Thoracic aorta (tissue), 2 donors: ENCODE measurements around the gene DROSHA. TPM values are rescaled to one million over a fixed set of nuclear protein-coding genes. Genes with fewer than 3 reads are reported as not detected.

Experiments
- ATAC-seq: fragments of 150-250 bp; one replicate; pipeline ENCODE4 v1.8.0; 2017; ENCODE audit warnings: low read depth; ENCODE audit not compliant: insufficient number of reproducible peaks, low FRiP score
- DNase-seq: peaks from one replicate; pipeline ENCODE4 v3.0.0-alpha.2; 2020; ENCODE audit warnings: low spot score
- H3K27ac ChIP-seq, 2 donors: fragments of 200-600 bp; sonication (generic); 1 replicate in 1 of 2; 2 replicates in 1 of 2; pipeline ENCODE4 v1.5.1; 2016; ENCODE audit warnings: mild to moderate bottlenecking in 2 of 2, moderate library complexity in 2 of 2
- H3K27me3 ChIP-seq: fragments of 200-600 bp; sonication (generic); replicated peaks from 2 replicates; pipeline ENCODE4 v1.6.0; 2016; ENCODE audit warnings: mild to moderate bottlenecking; ENCODE audit not compliant: insufficient read depth
- H3K36me3 ChIP-seq: fragments of 200-600 bp; sonication (generic); one replicate; pipeline ENCODE4 v1.5.1; 2016
- H3K4me1 ChIP-seq, 2 donors: fragments of 200-600 bp; sonication (generic); 1 replicate in 1 of 2; 2 replicates in 1 of 2; pipeline versions ENCODE4 v1.5.1 to v1.6.0; 2016; ENCODE audit warnings: low read depth in 2 of 2, mild to moderate bottlenecking in 1 of 2; ENCODE audit not compliant: control insufficient read depth in 1 of 2
- H3K4me3 ChIP-seq: fragments of 200-600 bp; sonication (generic); 2 replicates; pipeline ENCODE4 v1.5.1; 2016; ENCODE audit warnings: mild to moderate bottlenecking
- H3K9me3 ChIP-seq: fragments of 200-600 bp; sonication (generic); 2 replicates; pipeline ENCODE4 v1.5.1; 2016
- CTCF ChIP-seq: fragments of 200-600 bp; sonication (generic); IDR thresholded peaks from one replicate; pipeline ENCODE4 v1.5.1; 2019; ENCODE audit warnings: antibody characterized with exemption
- total RNA-seq, 2 donors: library from RNA; depleted of rRNA; stranded (reverse); fragments of >200 nt; gene quantifications; one replicate each; pipeline versions ENCODE4 v1.1.0 to v1.2.3, GENCODE V29; 2016

DROSHA gene
- total RNA-seq, 2 donors from 2014 or later, result 28.8 to 70.7 TPM

GRCh38 chr5:31537349-31537748 is 5.5 kb upstream of the DROSHA start:
- H3K27ac ChIP-seq, result no peak overlapping the region
- peaks cover 9 to 14% of the 10 kb centered on the region in 2 donors for H3K4me1 ChIP-seq
- no peaks in the 10 kb centered on the region for H3K27me3 ChIP-seq
- DNase-seq, result no peak
- ATAC-seq, result no peak
- no peak for TF ChIP-seq CTCF
- H3K4me3 ChIP-seq, result no peak overlapping the region
- H3K36me3 ChIP-seq, result peaks cover 25% of the 10 kb centered on the region
- H3K9me3 ChIP-seq, result no peaks in the 10 kb centered on the region

GRCh38 chr5:31536873-31537272 is 5.0 kb upstream of the DROSHA start:
- no peak for ATAC-seq
- no peak overlapping the region for H3K4me3 ChIP-seq
- no peak overlapping the region for H3K27ac ChIP-seq
- no peak for TF ChIP-seq CTCF
- no peaks in the 10 kb centered on the region for H3K9me3 ChIP-seq
- H3K27me3 ChIP-seq, result no peaks in the 10 kb centered on the region
- peaks cover 9 to 14% of the 10 kb centered on the region in 2 donors for H3K4me1 ChIP-seq
- DNase-seq, result no peak
- H3K36me3 ChIP-seq, result peaks cover 25% of the 10 kb centered on the region

GRCh38 chr5:31534527-31535046 is 2.7 kb upstream of the DROSHA start:
- no peak for TF ChIP-seq CTCF
- H3K36me3 ChIP-seq, result peaks cover 15% of the 10 kb centered on the region
- no peak for ATAC-seq
- no peak overlapping the region for H3K27ac ChIP-seq
- peaks cover 15 to 30% of the 10 kb centered on the region in 2 donors for H3K4me1 ChIP-seq
- H3K4me3 ChIP-seq, result no peak overlapping the region
- no peaks in the 10 kb centered on the region for H3K9me3 ChIP-seq
- no peaks in the 10 kb centered on the region for H3K27me3 ChIP-seq
- no peak for DNase-seq

GRCh38 chr5:31531543-31531887 is 378 bp downstream of the DROSHA start:
- ATAC-seq (no peak), DNase-seq (no peak)
- peaks cover 15 to 30% of the 10 kb centered on the region in 2 donors for H3K4me1 ChIP-seq
- H3K9me3 ChIP-seq, result no peaks in the 10 kb centered on the region
- peak overlapping the region; percentile 70 for H3K27ac ChIP-seq
- H3K4me3 ChIP-seq, result peak overlapping the region; percentile 93
- no peak for TF ChIP-seq CTCF
- H3K27me3 ChIP-seq, result no peaks in the 10 kb centered on the region
- H3K36me3 ChIP-seq, result peaks cover 26% of the 10 kb centered on the region

GRCh38 chr5:31530541-31531265 is 1.2 kb downstream of the DROSHA start:
- no peak for ATAC-seq
- Histone ChIP-seq H3K4me3 (peak overlapping the region; percentile 93), H3K9me3 (no peaks in the 10 kb centered on the region), H3K4me1 (peaks cover 15 to 30% of the 10 kb centered on the region in 2 donors), H3K36me3 (peaks cover 19% of the 10 kb centered on the region), H3K27ac (no peak overlapping the region), H3K27me3 (no peaks in the 10 kb centered on the region)
- no peak for TF ChIP-seq CTCF
- DNase-seq, result no peak
